HG02885 (cell line): ENCODE measurements around the gene NAA15.
"Not testable (repeated sequence)": the region's sequence is repeated elsewhere in the genome, so short reads cannot be mapped to it uniquely, and the experiment has no call there.

ENCODE experiments used
- ATAC-seq: cut with Tn5 transposase; IDR thresholded peaks from one replicate; pipeline ENCODE4 v1.9.1; 2021; ENCODE audit warnings: mild to moderate bottlenecking; ENCODE audit not compliant: unreplicated experiment, poor library complexity

NAA15 gene

DNA sequence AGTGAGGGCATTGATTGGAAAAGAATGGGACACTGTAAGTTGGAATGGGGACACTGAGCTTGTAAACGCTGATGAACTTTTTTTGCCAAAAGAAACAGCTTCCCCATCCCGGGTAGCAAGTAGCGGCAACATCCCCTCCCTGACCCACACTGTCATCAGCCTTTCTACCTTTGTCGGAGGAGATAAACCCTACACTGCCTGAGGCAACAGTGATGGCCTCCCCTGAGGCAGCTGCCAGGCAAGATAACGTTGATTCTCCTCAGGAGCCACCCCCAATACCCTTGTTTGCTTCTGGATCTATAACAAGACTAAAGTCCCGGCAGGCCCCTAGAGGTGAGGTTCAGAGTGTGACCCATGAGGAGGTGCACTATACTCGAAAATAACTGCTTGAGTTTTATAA, 142.4 kb downstream of the NAA15 start:
- ATAC-seq: no peak

DNA sequence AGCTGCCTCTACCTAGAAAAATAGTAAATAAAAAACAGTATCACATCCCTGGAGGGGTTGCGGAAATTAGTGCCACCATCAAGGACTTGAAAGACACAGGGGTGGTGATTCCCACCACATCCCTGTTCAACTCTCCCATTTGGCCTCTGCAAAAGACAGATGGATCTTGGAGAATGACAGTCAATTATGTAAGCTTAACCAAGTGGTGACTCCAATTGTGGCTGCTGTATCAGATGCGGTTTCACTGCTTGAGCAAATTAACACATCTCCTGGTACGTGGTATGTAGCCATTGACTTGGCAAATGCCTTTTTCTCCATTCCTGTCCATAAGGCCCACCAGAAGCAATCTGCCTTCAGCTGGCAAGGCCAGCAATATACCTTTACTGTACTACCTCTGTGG, 143.6 kb downstream of the NAA15 start:
- ATAC-seq: not testable (repeated sequence)

DNA sequence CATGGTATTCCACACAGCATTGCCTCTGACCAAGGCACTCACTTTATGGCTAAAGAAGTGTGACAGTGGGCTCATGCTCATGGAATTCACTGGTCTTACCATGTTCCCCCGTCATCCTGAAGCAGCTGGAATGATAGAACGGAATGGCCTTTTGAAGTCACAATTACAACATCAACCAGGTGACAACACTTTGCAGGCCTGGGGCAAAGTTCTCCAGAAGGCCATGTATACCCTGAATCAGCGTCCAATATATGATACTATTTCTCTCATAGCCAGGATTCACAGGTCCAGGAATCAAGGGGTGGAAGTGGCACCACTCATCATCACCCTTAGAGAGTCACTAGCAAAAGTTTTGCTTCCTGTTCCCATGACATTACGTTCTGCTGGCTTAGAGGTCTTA, 145.8 kb downstream of the NAA15 start:
- not testable (repeated sequence) for ATAC-seq

DNA sequence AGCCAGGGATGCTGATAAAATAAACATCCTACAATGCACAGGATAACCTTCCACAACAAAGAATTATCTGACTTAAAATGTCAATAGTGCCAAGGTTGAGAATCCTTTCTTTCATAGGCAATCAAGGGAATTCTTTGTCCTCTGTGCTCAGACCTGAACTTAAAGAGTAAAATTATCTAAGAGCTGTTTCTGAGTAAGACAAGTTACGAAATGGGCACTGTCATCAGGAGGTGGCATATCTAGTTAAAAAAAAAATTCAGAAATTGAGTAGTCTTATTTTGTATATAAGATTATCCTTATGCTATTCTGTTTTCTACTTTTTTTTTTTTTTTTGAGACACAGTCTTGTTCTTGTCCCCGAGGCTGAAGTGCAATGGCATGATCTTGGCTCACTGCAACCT, 149.3 kb downstream of the NAA15 start:
- ATAC-seq: no peak

DNA sequence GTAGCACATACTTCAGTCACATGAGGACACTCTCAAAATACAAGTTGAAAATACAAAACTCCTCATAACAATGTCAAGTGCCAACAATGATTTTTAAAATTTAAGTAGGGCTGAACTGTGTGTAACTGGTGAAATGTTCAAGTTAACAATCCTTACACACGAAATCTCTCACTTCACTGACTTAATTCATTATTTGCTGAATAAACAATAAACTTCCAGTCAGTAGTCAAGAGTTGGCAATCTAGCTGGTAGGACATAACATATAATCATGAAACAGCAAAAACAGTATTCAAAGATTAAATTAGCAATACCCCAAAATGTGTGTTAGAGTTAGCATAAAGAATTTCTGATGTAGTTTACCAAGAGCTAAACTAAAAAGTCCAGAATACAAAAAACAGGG, 150.7 kb downstream of the NAA15 start:
- no peak for ATAC-seq

DNA sequence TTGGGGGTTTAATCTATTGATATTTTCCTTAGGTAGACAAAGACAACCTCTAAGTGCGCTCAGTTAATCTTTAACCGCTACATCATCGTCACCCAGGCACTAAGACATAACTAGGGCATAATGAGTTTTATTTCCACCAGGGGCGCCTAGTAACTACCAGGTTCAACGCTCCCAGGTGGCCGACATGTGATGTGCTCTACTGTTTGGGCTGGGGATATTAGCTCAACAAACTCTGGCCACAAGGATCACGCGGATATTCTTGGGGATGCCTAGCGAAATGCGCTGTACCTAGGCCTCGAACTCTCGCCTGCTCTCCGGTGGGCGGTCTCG, 151.7 kb downstream of the NAA15 start:
- peak; percentile 47 for ATAC-seq

DNA sequence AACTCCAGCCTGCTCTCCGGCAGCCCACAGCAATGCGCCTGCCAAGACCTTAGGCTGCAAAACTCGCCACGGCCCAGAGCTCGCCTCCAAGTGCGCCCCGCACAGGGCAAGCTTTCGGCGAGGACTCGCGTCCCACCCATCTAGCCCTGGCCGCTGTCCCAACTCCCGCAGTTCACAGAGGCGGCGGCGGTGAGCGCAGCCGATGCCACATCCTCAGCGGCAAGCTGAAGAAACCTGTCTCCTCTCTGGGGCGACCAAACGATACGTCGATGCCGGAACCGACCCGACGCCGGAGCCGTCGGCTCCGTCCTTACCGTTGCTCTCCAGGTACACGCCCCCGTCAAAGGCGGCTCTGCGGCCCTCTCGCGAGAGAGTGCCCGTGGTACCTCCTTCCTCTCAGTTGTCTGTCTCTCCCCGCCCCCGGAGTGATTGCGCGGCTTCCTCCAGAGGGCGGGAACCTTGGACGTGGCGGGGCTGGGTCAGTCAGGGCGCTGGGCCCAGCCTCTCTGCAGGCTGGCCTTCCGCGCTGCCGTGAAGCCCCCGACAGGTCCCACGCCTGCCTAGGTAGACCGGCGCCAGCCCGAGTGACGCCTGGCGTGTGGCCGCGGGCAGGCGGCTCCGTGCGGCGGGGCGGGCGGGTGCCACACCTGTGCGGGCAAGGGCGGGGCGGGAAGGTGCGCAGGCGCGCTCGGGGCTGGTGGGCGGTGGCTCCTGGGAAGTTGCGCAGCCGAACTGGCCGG, 152.2 kb downstream of the NAA15 start:
- ATAC-seq: peak; percentile 88

DNA sequence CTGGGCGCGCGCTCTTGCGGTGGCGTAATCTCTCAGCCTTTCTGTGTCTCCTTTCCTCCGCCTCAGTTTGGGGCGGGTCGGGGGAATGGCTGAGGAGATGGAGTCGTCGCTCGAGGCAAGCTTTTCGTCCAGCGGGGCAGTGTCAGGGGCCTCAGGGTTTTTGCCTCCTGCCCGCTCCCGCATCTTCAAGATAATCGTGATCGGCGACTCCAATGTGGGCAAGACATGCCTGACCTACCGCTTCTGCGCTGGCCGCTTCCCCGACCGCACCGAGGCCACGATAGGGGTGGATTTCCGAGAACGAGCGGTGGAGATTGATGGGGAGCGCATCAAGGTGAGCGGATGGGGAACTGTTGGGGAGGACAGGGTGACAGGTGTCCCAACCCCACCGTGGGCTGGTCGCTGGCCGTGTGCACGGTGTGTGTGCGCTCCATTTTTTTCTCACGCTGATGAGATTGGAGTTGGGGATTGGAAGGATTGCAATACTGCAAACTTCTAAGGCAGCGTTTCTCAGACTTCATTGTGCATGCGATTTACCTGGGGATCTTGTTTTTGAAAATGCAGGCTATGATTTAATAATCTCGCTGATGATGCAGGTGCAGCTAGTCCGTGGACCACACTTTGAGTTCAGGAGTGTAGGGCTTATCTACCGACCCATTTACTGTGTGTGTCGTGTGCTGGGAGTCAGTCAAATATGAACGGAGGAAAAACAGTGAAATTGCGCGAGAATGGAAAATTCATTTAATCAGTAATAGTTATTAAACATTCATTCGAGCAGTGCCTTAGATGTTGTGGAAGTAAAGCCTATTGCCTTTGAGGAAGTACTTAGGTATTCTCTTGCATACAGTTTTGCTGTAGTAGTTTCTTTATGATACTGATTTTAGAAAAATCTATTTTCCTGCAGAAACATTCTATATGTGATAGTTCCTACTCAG, 153.1 kb downstream of the NAA15 start, which contains the start of gene RAB33B:
RAB33B (plus strand) TSS at position 11 of the 935 bp plus-strand sequence; CDS start at position 86, 75 bp downstream.
- peak; percentile 6 for ATAC-seq

DNA sequence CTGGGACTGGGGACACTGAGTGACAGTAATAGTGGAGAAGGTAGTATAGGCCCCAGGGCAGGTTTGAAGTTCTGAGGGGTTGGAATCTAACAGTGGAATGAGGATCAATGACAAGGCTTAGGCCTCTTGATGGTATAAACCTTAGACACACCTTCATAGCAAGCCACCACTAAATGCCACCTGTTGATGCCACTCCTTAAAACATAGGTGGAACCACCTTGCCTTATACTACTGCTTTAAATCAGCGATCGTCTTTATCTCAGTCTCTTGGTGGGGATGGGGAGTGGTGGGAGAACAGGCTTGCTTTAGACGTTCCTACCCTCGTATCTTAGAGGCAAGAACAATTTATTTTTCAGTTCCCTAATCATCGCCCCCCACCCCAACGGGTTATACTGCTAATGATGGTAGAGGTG, 153.8 kb downstream of the NAA15 start:
- no peak for ATAC-seq

DNA sequence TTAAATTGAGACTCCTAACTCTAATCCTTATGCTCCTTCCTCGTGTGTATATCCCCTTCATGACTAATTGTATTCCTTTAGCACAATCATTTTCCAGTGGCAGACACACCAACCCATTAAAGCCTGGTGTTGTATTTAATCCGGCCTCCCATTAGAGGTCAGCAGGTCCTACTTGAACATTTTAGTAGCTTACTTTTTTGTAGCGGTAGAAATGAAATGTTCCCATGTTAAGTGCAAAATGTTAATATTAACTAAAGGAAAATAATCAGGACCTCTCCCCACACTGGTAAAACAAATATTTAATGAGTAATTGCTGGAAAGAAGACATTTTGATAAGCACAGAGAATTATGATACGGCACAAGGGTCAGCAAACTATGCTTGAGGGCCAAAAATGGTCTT, 156.0 kb downstream of the NAA15 start:
- no peak for ATAC-seq

DNA sequence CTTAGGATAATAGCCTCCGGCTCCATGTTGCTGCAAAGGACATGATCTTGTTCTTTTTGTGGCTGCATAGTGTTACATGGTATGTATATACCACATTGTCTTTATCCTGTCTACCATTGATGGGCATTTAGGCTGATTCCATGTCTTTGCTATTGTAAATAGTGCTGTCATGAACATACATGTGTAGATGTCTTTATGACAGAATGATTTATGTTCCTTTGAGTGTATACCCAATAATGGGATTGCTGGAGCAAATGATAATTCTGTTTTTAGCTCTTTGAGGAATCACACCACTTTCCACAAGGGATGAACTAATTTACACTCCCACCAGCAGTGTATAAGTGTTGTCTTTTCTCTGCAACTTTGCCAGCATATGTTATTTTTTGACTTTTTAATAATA, 157.2 kb downstream of the NAA15 start:
- ATAC-seq: no peak

DNA sequence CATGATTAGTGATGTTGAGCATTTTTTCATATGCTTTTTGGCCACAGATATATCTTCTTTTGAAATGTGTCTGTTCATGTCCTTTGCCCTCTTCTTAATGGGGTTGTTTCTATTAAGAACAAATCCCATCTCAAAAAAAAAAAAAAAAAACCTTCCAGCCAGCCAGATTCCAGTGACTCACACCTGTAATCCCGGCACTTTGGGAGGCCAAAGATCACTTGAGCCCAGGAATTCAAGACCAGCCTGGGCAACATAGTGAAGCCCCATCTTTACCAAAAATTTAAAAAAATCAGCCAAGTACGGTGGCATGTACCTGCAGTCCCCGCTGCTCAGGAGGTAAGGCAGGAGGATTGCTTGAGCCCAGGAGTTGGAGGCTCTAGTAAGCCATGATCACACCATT, 157.7 kb downstream of the NAA15 start:
- no peak for ATAC-seq

DNA sequence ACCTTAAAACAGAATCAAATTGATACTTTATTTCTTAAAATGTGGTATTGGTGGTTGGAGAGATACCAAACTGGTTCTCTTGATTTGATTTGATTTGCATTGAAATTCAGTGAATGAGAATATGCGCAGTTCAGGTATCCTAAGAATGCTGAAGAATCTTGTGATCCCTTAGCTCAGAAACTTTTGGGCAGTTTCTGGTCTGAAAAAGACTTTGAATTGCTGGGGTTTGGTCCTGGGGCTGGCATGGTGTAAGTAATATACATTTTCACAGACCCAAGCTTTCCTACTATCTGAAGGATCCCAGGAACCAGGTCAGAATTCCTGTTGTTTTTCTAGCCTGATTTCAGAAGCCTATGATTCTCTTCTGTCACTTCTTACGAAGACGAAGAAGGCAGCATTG, 159.3 kb downstream of the NAA15 start:
- ATAC-seq: no peak

DNA sequence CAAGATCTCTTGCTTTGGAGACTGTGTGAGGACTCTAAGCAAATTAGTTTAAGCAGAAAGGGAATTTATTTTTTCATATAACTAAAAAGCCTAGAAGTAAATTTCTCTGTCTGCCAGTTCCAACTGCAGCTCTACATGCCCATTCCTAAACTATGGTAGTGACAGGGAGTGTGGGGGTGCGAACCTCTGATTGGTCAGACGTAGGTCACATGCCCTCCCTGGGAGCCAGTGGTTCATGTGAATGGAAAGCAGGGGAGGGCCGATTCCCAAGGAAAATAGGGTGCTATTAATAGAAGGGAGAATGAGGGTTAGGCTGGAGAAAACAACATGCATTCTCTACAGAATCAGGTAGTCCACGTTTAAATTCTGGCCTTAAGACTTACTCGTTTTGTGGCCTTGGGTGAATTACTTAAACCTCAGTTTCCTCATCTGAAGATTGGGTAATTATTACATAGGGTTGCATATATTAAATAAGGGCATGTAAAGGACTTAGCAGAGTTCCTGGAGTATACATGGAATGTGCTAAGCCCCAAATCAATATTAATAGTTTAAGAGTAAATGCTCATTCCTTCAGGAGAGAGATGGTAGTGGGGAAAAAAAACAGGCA, 159.8 kb downstream of the NAA15 start:
- ATAC-seq: no peak

DNA sequence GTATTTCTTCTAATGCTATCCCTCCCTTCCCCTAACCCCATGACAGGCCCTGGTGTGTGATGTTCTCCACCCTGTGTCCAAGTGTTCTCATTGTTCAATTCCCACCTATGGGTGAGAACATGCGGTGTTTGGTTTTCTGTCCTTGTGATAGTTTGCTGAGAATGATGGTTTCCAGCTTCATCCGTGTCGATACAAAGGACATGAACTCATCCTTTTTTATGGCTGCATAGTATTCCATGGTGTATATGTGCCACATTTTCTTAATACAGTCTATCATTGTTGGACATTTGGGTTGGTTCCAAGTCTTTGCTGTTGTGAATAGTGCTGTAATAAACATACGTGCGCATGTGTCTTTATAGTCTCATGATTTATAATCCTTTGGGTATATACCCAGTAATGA, 163.2 kb downstream of the NAA15 start:
- not testable (repeated sequence) for ATAC-seq

DNA sequence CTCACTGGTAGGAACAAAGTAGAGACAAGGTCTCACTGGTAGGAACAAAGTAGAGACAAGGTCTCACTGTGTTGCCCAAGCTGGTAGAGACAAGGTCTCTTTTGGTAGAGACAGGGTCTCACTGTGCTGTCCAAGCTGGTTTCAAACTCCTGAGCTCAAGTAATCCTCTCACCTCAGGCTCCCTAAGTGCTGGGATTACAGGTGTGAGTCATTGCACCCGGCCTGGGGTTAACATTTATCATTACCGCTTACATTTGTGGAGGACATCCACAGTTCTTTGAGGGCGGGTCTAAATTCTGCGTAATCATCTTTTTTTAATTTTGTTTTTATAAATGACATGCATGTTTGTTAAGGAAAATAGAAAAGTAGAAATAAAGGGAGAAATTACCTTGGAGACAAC, 164.6 kb downstream of the NAA15 start:
- no peak for ATAC-seq

DNA sequence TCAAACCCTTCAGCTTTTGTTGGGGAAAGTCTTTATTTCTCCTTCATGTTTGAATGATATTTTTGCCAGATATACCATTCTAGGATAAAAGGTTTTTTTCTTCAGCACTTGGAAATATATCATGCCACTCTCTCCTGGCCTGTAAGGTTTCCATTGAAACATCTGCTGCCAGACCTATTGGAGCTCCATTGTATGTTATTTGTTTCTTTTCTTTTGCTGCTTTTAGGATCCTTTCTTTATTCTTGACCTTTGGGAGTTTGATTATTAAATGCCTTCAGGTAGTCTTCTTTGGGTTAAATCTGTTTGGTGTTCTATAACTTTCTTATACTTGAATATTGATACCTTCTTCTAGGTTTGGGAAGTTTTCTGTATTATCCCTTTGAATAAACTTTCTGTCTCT, 167.5 kb downstream of the NAA15 start:
- ATAC-seq: not testable (repeated sequence)

DNA sequence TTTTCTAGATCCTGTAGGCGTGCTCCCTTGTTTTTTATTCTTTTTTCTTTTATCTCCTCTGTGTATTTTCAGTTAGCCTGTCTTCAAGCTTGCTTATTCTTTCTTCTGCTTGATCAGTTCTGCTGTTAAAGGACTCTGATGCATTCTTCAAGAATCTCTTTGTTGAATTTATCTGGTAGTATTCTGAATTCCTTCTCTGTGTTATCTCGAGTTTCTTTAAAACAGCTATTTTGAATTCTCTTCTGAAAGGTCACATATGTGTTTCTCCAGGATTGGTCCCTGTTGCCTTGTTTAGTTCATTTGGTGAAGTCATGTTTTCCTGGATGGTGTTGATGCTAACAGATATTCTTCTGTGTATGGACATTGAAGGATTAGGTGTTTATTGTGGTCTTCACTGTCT, 167.9 kb downstream of the NAA15 start:
- no peak for ATAC-seq
